Measurements from ENCODE around the gene CNDP2. TPM values are rescaled to one million over a fixed set of nuclear protein-coding genes. Genes with fewer than 3 reads are reported as not detected.
A peak's percentile ranks its signal among the peaks of the same experiment; 100 is the strongest.

CNDP2 gene
- total RNA-seq, 1 experiment from 2014 or later: 57.6 TPM

GRCh38 chr18:74541703-74542555 is 45.8 kb downstream of the CNDP2 start:
- ATAC-seq: no peak
- TF ChIP-seq CTCF (conservative IDR thresholded peaks at IDR 0.05; ENCODE audit: low read depth, low read length): no peak
- no peak for TF ChIP-seq EZH2 (IDR thresholded peaks at IDR 0.05; ENCODE audit: low read length, unreplicated experiment)
- no peak for TF ChIP-seq EZH2phosphoT487 (IDR thresholded peaks at IDR 0.05; ENCODE audit: borderline replicate concordance, low read length)
- no peaks in the 10 kb centered on the region for H3K9me3 ChIP-seq (ENCODE audit: low read length)

GRCh38 chr18:74544898-74545297 is 48.7 kb downstream of the CNDP2 start:
- Histone ChIP-seq H3K4me1 (ENCODE audit: insufficient read depth, low read length) (peaks cover 12% of the 10 kb centered on the region), H3K4me3 (ENCODE audit: low read length) (no peak overlapping the region), H3K9me2 (replicated peaks; ENCODE audit: low read length) (no peaks in the 10 kb centered on the region), H3K9me3 (ENCODE audit: low read length) (peaks cover 11% of the 10 kb centered on the region), H3K4me2 (ENCODE audit: low read length) (no peak overlapping the region), H4K20me1 (ENCODE audit: low read length) (no peaks in the 10 kb centered on the region), H3K9ac (ENCODE audit: low read length) (no peak overlapping the region), H3F3A (ENCODE audit: low read length, unreplicated experiment) (no peaks in the 10 kb centered on the region), H3K27ac (ENCODE audit: low read length) (no peak overlapping the region), H2AFZ (ENCODE audit: low read length) (no peak overlapping the region), H3K27me3 (ENCODE audit: low read length) (no peaks in the 10 kb centered on the region), H3K36me3 (ENCODE audit: low read depth, low read length) (no peaks in the 10 kb centered on the region), H3K79me2 (ENCODE audit: low read length) (no peaks in the 10 kb centered on the region)
- intact Hi-C loops (cut with micrococcal nuclease): no loop called here
- CTCF ChIA-PET: no interaction called here
- TF ChIP-seq EZH2 (IDR thresholded peaks at IDR 0.05; ENCODE audit: low read length, unreplicated experiment) (no peak), EZH2phosphoT487 (IDR thresholded peaks at IDR 0.05; ENCODE audit: borderline replicate concordance, low read length) (no peak), CTCF (conservative IDR thresholded peaks at IDR 0.05; ENCODE audit: low read depth, low read length) (no peak)
- POLR2A ChIA-PET (ENCODE audit: unreplicated experiment): no interaction called here
- DNase-seq (no peak), ATAC-seq (no peak)
- BruUV-seq (replicated peaks): no TSS peak

More at GRCh38 chr18:74541703-74542555, 45.8 kb downstream of the CNDP2 start:
- DNase-seq: peak; percentile 33
- no peak overlapping the region for H3K4me2 ChIP-seq (ENCODE audit: low read length)
- no peak overlapping the region for H3K4me3 ChIP-seq (ENCODE audit: low read length)
- H3K79me2 ChIP-seq (ENCODE audit: low read length): no peaks in the 10 kb centered on the region
- no TSS peak for BruUV-seq (replicated peaks)
- CTCF ChIA-PET: no interaction called here
- no peaks in the 10 kb centered on the region for H3F3A ChIP-seq (ENCODE audit: low read length, unreplicated experiment)
- no peaks in the 10 kb centered on the region for H3K36me3 ChIP-seq (ENCODE audit: low read depth, low read length)
- intact Hi-C loops (cut with micrococcal nuclease): no loop called here
- no peak overlapping the region for H2AFZ ChIP-seq (ENCODE audit: low read length)
- H3K27ac ChIP-seq (ENCODE audit: low read length): no peak overlapping the region
- H3K9me2 ChIP-seq (replicated peaks; ENCODE audit: low read length): no peaks in the 10 kb centered on the region
- H3K4me1 ChIP-seq (ENCODE audit: insufficient read depth, low read length): peaks cover 6% of the 10 kb centered on the region; the same call in 1 of the 2 replicates
- H3K27me3 ChIP-seq (ENCODE audit: low read length): no peaks in the 10 kb centered on the region
- no peak overlapping the region for H3K9ac ChIP-seq (ENCODE audit: low read length)
- H4K20me1 ChIP-seq (ENCODE audit: low read length): no peaks in the 10 kb centered on the region
- POLR2A ChIA-PET (ENCODE audit: unreplicated experiment): no interaction called here

- Histone ChIP-seq H3K79me2 (ENCODE audit: low read length) (no peaks in the 10 kb centered on the region), H4K20me1 (ENCODE audit: low read length) (no peaks in the 10 kb centered on the region), H3K27me3 (ENCODE audit: low read length) (no peaks in the 10 kb centered on the region), H3K4me1 (ENCODE audit: insufficient read depth, low read length) (peaks cover 12% of the 10 kb centered on the region), H3K9me2 (replicated peaks; ENCODE audit: low read length) (no peaks in the 10 kb centered on the region), H3K4me3 (ENCODE audit: low read length) (no peak overlapping the region), H3K9me3 (ENCODE audit: low read length) (peaks cover 13% of the 10 kb centered on the region), H3K27ac (ENCODE audit: low read length) (no peak overlapping the region), H2AFZ (ENCODE audit: low read length) (no peak overlapping the region), H3F3A (ENCODE audit: low read length, unreplicated experiment) (no peaks in the 10 kb centered on the region), H3K36me3 (ENCODE audit: low read depth, low read length) (no peaks in the 10 kb centered on the region), H3K4me2 (ENCODE audit: low read length) (no peak overlapping the region), H3K9ac (ENCODE audit: low read length) (no peak overlapping the region)
- BruUV-seq (replicated peaks): no TSS peak
- DNase-seq: no peak
- TF ChIP-seq CTCF (conservative IDR thresholded peaks at IDR 0.05; ENCODE audit: low read depth, low read length) (no peak), EZH2phosphoT487 (IDR thresholded peaks at IDR 0.05; ENCODE audit: borderline replicate concordance, low read length) (no peak), EZH2 (IDR thresholded peaks at IDR 0.05; ENCODE audit: low read length, unreplicated experiment) (no peak)
- intact Hi-C loops (cut with micrococcal nuclease): no loop called here
- ATAC-seq: no peak
- CTCF ChIA-PET: no interaction called here
- POLR2A ChIA-PET (ENCODE audit: unreplicated experiment): no interaction called here
These were observed 49.8 kb downstream of the CNDP2 start for GRCh38 chr18:74546007-74546406.
